Loucy (cell line): ENCODE results near the gene FES.

Experiments used
- EZH2phosphoT487 ChIP-seq: fragments of 200-600 bp; IDR thresholded peaks from 2 replicates; pipeline ENCODE4 v1.6.1; 2018; ENCODE audit warnings: antibody characterized with exemption, mild to moderate bottlenecking, moderate library complexity, borderline replicate concordance
- TF ChIP-seq, protein P1 (sequence below): fragments of 200-600 bp; sonication (generic); conservative IDR thresholded peaks from 2 replicates; pipeline ENCODE4 v1.5.1; 2014; ENCODE audit warnings: mild to moderate bottlenecking, antibody characterized with exemption, low read length

DNA sequence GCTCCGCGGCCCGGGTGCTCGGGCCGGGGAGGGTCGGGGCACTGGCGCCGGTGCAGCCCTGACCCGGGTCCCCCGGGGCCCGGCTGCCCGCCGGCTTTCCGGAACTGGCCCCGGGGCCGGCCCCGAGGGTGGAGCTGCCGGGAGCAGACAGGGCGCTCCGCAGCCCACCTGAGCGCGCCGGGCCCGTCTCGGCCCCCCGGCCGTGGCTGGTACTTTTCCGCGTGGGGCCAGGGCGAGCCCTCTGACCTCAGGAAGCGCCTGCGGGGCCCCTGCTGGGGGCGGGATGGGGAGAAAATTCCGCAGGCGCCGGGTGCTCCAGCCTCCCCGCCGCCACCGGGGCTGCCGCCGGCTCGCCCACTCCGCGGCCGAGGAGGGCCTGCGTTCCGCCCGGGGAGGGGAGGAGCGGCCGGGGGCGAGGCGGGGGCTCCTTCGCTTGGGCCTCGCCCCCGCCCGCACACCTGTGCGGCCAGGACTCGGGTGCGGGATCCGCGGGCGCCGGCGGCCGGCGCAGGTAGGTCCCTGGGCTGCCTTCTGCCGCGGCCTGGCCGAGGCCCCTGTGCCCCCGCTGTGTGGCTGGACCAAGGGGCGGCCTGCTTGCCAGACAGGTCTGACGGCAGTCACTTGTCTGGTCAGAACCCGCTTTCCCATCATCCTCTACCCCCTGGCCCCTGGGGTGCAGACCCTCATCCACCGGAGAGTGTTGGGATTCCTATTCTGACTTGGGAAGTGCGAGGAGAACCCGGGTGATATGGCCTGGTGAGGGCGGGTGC, 12.4 kb upstream of the FES start:
- TF ChIP-seq, protein P1, sequence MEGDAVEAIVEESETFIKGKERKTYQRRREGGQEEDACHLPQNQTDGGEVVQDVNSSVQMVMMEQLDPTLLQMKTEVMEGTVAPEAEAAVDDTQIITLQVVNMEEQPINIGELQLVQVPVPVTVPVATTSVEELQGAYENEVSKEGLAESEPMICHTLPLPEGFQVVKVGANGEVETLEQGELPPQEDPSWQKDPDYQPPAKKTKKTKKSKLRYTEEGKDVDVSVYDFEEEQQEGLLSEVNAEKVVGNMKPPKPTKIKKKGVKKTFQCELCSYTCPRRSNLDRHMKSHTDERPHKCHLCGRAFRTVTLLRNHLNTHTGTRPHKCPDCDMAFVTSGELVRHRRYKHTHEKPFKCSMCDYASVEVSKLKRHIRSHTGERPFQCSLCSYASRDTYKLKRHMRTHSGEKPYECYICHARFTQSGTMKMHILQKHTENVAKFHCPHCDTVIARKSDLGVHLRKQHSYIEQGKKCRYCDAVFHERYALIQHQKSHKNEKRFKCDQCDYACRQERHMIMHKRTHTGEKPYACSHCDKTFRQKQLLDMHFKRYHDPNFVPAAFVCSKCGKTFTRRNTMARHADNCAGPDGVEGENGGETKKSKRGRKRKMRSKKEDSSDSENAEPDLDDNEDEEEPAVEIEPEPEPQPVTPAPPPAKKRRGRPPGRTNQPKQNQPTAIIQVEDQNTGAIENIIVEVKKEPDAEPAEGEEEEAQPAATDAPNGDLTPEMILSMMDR: no peak
- TF ChIP-seq EZH2phosphoT487: no peak
